GM19239 (cell line): ENCODE measurements around the gene SGTA.

Experiments
- DNase-seq: peaks from one replicate; pipeline ENCODE4 v3.0.0; 2011; ENCODE audit warnings: low spot score; ENCODE audit not compliant: insufficient read length
- FAIRE-seq: peaks from 2 replicates; lab custom pipeline; 2011; peaks lifted over from hg19 to GRCh38; lab: Jason Lieb, UNC

SGTA gene

GRCh38 chr19:2731181-2731995, 51.7 kb downstream of the SGTA start:
- FAIRE-seq (no peak), DNase-seq (no peak)

GRCh38 chr19:2729943-2730818, 52.9 kb downstream of the SGTA start:
- no peak for DNase-seq
- FAIRE-seq = no peak

- DNase-seq (no peak), FAIRE-seq (no peak)
Observed at GRCh38 chr19:2728783-2729387, 54.2 kb downstream of the SGTA start.

GRCh38 chr19:2727640-2727944, 55.5 kb downstream of the SGTA start:
- FAIRE-seq (no peak), DNase-seq (no peak)

- FAIRE-seq = no peak
Observed at GRCh38 chr19:2726904-2727639, 56.0 kb downstream of the SGTA start.

GRCh38 chr19:2726160-2726855, 56.8 kb downstream of the SGTA start:
- FAIRE-seq = no peak
- no peak for DNase-seq

More at GRCh38 chr19:2726904-2727639, 56.0 kb downstream of the SGTA start:
- DNase-seq = no peak

GRCh38 chr19:2724148-2724557, 58.9 kb downstream of the SGTA start:
- DNase-seq (no peak), FAIRE-seq (no peak)

GRCh38 chr19:2723747-2724146, 59.3 kb downstream of the SGTA start:
- FAIRE-seq (no peak), DNase-seq (no peak)

- DNase-seq = no peak
- FAIRE-seq = no peak
Observed at GRCh38 chr19:2723345-2723715, 59.7 kb downstream of the SGTA start.

- DNase-seq = no peak
- no peak for FAIRE-seq
Observed at GRCh38 chr19:2722541-2723344, 60.3 kb downstream of the SGTA start.

- FAIRE-seq (no peak), DNase-seq (no peak)
Observed at GRCh38 chr19:2721570-2722540, 61.2 kb downstream of the SGTA start.

GRCh38 chr19:2720777-2721569, 62.1 kb downstream of the SGTA start, which contains the start of gene DIRAS1:
Gene DIRAS1 (minus strand): TSS chr19:2721372. CDS start chr19:2717806, 3,566 bp downstream.
- DNase-seq (no peak), FAIRE-seq (no peak)

- DNase-seq (no peak), FAIRE-seq (no peak)
Observed at GRCh38 chr19:2719920-2720776, 62.9 kb downstream of the SGTA start.

- no peak for FAIRE-seq
- DNase-seq = no peak
Observed at GRCh38 chr19:2719232-2719735, 63.8 kb downstream of the SGTA start.

- FAIRE-seq (no peak), DNase-seq (no peak)
Observed at GRCh38 chr19:2717638-2718541, 65.2 kb downstream of the SGTA start.
